HepG2 (cell line): Measurements from ENCODE around the gene MIF4GD. TPM values are rescaled to one million over a fixed set of nuclear protein-coding genes. Genes with fewer than 3 reads are reported as not detected.

Source experiments
- BCL6 ChIP-seq: IDR thresholded peaks from 2 replicates; pipeline ENCODE4 v1.6.1; 2016; ENCODE audit warnings: missing genetic modification reagents, missing compliant biosample characterization
- CBX2 ChIP-seq, 2 experiments: fragments of 200-600 bp in 1 of 2; sonication (generic); formaldehyde crosslinking in 1 of 2; IDR thresholded peaks; 2 replicates each; pipeline versions ENCODE4 v1.7.0 to v1.8.1; 2018 to 2022; ENCODE audit warnings: low read depth in 2 of 2, low read length in 1 of 2, mild to moderate bottlenecking in 1 of 2, missing genetic modification reagents in 1 of 2
- CENPX ChIP-seq: sonication (generic); formaldehyde crosslinking; IDR thresholded peaks from 2 replicates; pipeline ENCODE4 v1.9.0; 2021; ENCODE audit warnings: mild to moderate bottlenecking, missing genetic modification reagents, moderate library complexity
- EED ChIP-seq: sonication (generic); formaldehyde crosslinking; IDR thresholded peaks from 2 replicates; pipeline ENCODE4 v1.5.0; 2020; ENCODE audit warnings: mild to moderate bottlenecking, missing genetic modification reagents
- ISX ChIP-seq: sonication (generic); formaldehyde crosslinking; conservative IDR thresholded peaks from 2 replicates; pipeline ENCODE4 v1.5.0; 2020; ENCODE audit warnings: missing genetic modification reagents
- MBNL3 ChIP-seq: fragments of 250-450 bp; sonication (Bioruptor Pico); conservative IDR thresholded peaks from 2 replicates; pipeline ENCODE4 v1.8.0; 2022; ENCODE audit warnings: mild to moderate bottlenecking, inconsistent platforms
- MTERF4 ChIP-seq: sonication (generic); formaldehyde crosslinking; IDR thresholded peaks from 2 replicates; pipeline ENCODE4 v1.8.0; 2023; ENCODE audit warnings: mild to moderate bottlenecking, missing genetic modification reagents
- NFE2 ChIP-seq: sonication (generic); formaldehyde crosslinking; IDR thresholded peaks from 2 replicates; pipeline ENCODE4 v1.4.0; 2020; ENCODE audit warnings: missing genetic modification reagents
- POLR2AphosphoS5 ChIP-seq: IDR thresholded peaks from 2 replicates; pipeline ENCODE4 v1.6.1; 2012; ENCODE audit warnings: low read depth, low read length
- ZNF264 ChIP-seq: sonication (generic); formaldehyde crosslinking; IDR thresholded peaks from 2 replicates; pipeline ENCODE4 v1.4.0; 2020; ENCODE audit warnings: missing genetic modification reagents
- polyA plus RNA-seq, 8 experiments: library from polyadenylated mRNA; depleted of rRNA in 3 of 8; stranded (reverse) in 7 of 8; unstranded in 1 of 8; fragments of >200 nt; fragmentation: Illumina TruSeq in 4 of 8; extraction: Trizol in 4 of 8; gene quantifications; 2 replicates each; pipeline versions ENCODE4 v1.2.1 to v1.2.3, GENCODE V29; 2011 to 2016; ENCODE audit warnings: low read depth in 4 of 8, missing spikeins in 1 of 8, mixed read lengths in 1 of 8; ENCODE audit not compliant: insufficient read depth in 1 of 8
- total RNA-seq, 5 experiments: library from RNA; depleted of rRNA; stranded (reverse); fragments of >200 nt; fragmentation: Illumina TruSeq; extraction: Trizol; gene quantifications; 2 replicates each; pipeline ENCODE4 v1.2.3, GENCODE V29; 2016; ENCODE audit warnings: low read depth in 1 of 5
- TF ChIP-seq, protein P1 (sequence below): fragments of 450-650 bp; IDR thresholded peaks from 2 replicates; pipeline ENCODE4 v1.6.1; 2016
- TF ChIP-seq, protein P2 (sequence below): conservative IDR thresholded peaks from 2 replicates; pipeline ENCODE4 v1.6.1; 2018; ENCODE audit warnings: missing genetic modification reagents
- TF ChIP-seq, protein P3 (sequence below): sonication (generic); formaldehyde crosslinking; IDR thresholded peaks from 2 replicates; pipeline ENCODE4 v1.4.0; 2020; ENCODE audit warnings: mild to moderate bottlenecking, missing genetic modification reagents
- TF ChIP-seq, protein P4 (sequence below): sonication (generic); formaldehyde crosslinking; IDR thresholded peaks from 2 replicates; pipeline ENCODE4 v1.4.0; 2020; ENCODE audit warnings: mild to moderate bottlenecking, missing genetic modification reagents
- TF ChIP-seq, protein P5 (sequence below), 2 experiments: fragments of 450-650 bp in 1 of 2; sonication (generic) in 1 of 2; formaldehyde crosslinking; IDR thresholded peaks; 2 replicates each; pipeline versions ENCODE4 v1.5.0 to v1.8.0; 2020 to 2022; ENCODE audit warnings: mild to moderate bottlenecking in 1 of 2, missing genetic modification reagents in 1 of 2
- TF ChIP-seq, protein P6 (sequence below): sonication (generic); formaldehyde crosslinking; IDR thresholded peaks from 2 replicates; pipeline ENCODE4 v1.4.0; 2020; ENCODE audit warnings: mild to moderate bottlenecking, missing genetic modification reagents

The MIF4GD gene
- total and polyA plus RNA-seq, 2 of the 13 experiments (the other 11 are each of a cell fraction or from before 2014, with no cell fraction given) = 14.0 to 28.0 TPM

DNA sequence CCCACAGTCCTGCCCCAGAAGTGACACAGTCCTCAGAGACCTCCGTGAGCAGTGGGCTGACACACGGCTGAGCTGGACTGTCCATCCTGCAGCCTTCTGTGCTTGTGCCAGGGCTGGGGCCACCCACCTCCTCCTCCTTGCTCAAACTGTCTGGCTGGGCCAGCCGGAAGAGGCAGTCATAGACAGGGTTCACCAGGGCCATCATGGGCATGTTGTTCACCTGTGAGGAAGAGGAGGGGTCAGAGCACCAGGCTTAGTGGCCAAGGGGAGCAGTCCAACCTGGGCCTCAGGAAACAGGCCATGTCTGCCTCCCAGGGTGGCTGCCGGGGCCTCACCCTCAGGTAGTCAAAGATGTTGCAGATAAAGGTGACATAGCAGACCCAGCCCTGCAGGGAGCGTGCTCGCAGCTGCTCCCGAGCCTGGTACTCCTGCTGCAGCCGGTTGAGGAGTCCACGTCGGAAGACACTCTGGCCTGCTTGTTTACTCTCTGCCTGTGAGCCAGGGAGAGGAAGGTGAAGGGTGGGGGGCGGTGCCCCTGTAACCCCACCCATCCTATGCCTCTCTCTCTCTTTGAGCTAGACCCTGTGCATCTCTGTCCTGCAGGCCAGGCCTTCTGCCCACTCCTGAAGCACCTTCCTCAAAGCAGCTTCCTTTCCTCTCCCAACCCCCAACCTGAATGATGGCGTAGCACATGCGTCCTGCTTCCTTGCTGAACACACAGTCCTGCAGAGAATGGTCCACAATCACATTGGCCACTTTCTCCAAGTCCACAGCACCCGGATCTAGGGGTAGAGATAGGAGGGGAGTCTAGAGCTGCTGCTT is 3.4 kb downstream of the MIF4GD start (continued):
- TF ChIP-seq, protein P1, sequence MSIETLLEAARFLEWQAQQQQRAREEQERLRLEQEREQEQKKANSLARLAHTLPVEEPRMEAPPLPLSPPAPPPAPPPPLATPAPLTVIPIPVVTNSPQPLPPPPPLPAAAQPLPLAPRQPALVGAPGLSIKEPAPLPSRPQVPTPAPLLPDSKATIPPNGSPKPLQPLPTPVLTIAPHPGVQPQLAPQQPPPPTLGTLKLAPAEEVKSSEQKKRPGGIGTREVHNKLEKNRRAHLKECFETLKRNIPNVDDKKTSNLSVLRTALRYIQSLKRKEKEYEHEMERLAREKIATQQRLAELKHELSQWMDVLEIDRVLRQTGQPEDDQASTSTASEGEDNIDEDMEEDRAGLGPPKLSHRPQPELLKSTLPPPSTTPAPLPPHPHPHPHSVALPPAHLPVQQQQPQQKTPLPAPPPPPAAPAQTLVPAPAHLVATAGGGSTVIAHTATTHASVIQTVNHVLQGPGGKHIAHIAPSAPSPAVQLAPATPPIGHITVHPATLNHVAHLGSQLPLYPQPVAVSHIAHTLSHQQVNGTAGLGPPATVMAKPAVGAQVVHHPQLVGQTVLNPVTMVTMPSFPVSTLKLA = no peak
- TF ChIP-seq, protein P2, sequence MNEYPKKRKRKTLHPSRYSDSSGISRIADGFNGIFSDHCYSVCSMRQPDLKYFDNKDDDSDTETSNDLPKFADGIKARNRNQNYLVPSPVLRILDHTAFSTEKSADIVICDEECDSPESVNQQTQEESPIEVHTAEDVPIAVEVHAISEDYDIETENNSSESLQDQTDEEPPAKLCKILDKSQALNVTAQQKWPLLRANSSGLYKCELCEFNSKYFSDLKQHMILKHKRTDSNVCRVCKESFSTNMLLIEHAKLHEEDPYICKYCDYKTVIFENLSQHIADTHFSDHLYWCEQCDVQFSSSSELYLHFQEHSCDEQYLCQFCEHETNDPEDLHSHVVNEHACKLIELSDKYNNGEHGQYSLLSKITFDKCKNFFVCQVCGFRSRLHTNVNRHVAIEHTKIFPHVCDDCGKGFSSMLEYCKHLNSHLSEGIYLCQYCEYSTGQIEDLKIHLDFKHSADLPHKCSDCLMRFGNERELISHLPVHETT = no peak
- TF ChIP-seq BCL6 (CRISPR knock-in tag) (peak; percentile 52), CBX2 (IDR thresholded peaks at IDR 0.05; ENCODE audit: low read depth, low read length) (no peak), CBX2 (CRISPR knock-in tag; IDR thresholded peaks at IDR 0.05; ENCODE audit: low read depth) (no peak), MBNL3 (no peak), CENPX (CRISPR knock-in tag) (no peak), ZNF264 (CRISPR knock-in tag) (no peak), ISX (CRISPR knock-in tag) (no peak), EED (no peak), POLR2AphosphoS5 (peak; percentile 46; the same call in 1 of the 2 replicates), MTERF4 (no peak), NFE2 (CRISPR knock-in tag) (no peak)
- TF ChIP-seq, protein P3, sequence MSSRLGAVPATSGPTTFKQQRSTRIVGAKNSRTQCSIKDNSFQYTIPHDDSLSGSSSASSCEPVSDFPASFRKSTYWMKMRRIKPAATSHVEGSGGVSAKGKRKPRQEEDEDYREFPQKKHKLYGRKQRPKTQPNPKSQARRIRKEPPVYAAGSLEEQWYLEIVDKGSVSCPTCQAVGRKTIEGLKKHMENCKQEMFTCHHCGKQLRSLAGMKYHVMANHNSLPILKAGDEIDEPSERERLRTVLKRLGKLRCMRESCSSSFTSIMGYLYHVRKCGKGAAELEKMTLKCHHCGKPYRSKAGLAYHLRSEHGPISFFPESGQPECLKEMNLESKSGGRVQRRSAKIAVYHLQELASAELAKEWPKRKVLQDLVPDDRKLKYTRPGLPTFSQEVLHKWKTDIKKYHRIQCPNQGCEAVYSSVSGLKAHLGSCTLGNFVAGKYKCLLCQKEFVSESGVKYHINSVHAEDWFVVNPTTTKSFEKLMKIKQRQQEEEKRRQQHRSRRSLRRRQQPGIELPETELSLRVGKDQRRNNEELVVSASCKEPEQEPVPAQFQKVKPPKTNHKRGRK (CRISPR knock-in tag) = no peak
- TF ChIP-seq, protein P4, sequence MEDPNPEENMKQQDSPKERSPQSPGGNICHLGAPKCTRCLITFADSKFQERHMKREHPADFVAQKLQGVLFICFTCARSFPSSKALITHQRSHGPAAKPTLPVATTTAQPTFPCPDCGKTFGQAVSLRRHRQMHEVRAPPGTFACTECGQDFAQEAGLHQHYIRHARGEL = no peak
- TF ChIP-seq, protein P5, sequence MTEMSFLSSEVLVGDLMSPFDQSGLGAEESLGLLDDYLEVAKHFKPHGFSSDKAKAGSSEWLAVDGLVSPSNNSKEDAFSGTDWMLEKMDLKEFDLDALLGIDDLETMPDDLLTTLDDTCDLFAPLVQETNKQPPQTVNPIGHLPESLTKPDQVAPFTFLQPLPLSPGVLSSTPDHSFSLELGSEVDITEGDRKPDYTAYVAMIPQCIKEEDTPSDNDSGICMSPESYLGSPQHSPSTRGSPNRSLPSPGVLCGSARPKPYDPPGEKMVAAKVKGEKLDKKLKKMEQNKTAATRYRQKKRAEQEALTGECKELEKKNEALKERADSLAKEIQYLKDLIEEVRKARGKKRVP (CRISPR knock-in tag; IDR thresholded peaks at IDR 0.05) = no peak
- TF ChIP-seq, protein P6, sequence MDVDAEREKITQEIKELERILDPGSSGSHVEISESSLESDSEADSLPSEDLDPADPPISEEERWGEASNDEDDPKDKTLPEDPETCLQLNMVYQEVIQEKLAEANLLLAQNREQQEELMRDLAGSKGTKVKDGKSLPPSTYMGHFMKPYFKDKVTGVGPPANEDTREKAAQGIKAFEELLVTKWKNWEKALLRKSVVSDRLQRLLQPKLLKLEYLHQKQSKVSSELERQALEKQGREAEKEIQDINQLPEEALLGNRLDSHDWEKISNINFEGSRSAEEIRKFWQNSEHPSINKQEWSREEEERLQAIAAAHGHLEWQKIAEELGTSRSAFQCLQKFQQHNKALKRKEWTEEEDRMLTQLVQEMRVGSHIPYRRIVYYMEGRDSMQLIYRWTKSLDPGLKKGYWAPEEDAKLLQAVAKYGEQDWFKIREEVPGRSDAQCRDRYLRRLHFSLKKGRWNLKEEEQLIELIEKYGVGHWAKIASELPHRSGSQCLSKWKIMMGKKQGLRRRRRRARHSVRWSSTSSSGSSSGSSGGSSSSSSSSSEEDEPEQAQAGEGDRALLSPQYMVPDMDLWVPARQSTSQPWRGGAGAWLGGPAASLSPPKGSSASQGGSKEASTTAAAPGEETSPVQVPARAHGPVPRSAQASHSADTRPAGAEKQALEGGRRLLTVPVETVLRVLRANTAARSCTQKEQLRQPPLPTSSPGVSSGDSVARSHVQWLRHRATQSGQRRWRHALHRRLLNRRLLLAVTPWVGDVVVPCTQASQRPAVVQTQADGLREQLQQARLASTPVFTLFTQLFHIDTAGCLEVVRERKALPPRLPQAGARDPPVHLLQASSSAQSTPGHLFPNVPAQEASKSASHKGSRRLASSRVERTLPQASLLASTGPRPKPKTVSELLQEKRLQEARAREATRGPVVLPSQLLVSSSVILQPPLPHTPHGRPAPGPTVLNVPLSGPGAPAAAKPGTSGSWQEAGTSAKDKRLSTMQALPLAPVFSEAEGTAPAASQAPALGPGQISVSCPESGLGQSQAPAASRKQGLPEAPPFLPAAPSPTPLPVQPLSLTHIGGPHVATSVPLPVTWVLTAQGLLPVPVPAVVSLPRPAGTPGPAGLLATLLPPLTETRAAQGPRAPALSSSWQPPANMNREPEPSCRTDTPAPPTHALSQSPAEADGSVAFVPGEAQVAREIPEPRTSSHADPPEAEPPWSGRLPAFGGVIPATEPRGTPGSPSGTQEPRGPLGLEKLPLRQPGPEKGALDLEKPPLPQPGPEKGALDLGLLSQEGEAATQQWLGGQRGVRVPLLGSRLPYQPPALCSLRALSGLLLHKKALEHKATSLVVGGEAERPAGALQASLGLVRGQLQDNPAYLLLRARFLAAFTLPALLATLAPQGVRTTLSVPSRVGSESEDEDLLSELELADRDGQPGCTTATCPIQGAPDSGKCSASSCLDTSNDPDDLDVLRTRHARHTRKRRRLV (CRISPR knock-in tag) = no peak
